Vagina (tissue), 2 donors: ENCODE data around the gene B3GALT4.

Experiments
- POLR2A ChIP-seq, 2 donors: fragments of 450-650 bp; IDR thresholded peaks; one replicate each; pipeline ENCODE4 v1.6.1; 2017; ENCODE audit warnings: antibody characterized with exemption in 2 of 2, mild to moderate bottlenecking in 2 of 2, moderate library complexity in 2 of 2
- POLR2AphosphoS5 ChIP-seq, 2 donors: sonication (generic); formaldehyde crosslinking; IDR thresholded peaks; one replicate each; pipeline ENCODE4 v1.9.0; 2017; ENCODE audit warnings: antibody characterized with exemption in 2 of 2, mild to moderate bottlenecking in 2 of 2, low read depth in 1 of 2; ENCODE audit not compliant: insufficient read depth in 1 of 2
- TF ChIP-seq, protein P1 (sequence below), 3 experiments: fragments of 450-650 bp in 2 of 3; fragments of 200-600 bp in 1 of 3; sonication (generic) in 1 of 3; IDR thresholded peaks; one replicate each; pipeline ENCODE4 v1.5.1; 2017 to 2019; ENCODE audit warnings: antibody characterized with exemption in 3 of 3, mild to moderate bottlenecking in 2 of 3, moderate library complexity in 2 of 3

DNA sequence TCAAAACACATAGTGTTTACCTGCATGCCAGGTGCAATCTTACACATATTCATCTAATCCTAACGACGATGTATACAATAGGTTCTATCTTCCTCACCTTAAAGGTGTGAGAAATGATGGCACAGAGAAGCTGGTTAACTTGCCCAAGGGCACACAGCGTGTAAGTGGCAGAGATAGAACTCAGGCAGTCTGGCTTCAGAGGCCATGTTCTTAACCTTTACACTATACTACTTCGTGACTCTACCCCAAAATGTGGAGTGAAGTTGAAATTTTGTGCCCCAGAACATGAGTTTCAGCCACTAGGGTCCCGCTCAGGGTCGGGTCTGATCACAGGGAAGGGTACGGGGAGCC, 5.8 kb upstream of the B3GALT4 start:
- TF ChIP-seq, protein P1, sequence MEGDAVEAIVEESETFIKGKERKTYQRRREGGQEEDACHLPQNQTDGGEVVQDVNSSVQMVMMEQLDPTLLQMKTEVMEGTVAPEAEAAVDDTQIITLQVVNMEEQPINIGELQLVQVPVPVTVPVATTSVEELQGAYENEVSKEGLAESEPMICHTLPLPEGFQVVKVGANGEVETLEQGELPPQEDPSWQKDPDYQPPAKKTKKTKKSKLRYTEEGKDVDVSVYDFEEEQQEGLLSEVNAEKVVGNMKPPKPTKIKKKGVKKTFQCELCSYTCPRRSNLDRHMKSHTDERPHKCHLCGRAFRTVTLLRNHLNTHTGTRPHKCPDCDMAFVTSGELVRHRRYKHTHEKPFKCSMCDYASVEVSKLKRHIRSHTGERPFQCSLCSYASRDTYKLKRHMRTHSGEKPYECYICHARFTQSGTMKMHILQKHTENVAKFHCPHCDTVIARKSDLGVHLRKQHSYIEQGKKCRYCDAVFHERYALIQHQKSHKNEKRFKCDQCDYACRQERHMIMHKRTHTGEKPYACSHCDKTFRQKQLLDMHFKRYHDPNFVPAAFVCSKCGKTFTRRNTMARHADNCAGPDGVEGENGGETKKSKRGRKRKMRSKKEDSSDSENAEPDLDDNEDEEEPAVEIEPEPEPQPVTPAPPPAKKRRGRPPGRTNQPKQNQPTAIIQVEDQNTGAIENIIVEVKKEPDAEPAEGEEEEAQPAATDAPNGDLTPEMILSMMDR (IDR thresholded peaks at IDR 0.05), result no peak
- TF ChIP-seq POLR2A (IDR thresholded peaks at IDR 0.05) (no peak), POLR2AphosphoS5 (IDR thresholded peaks at IDR 0.05; ENCODE audit: insufficient read depth in 1 of 2, low read depth in 1 of 2) (no peak)
